ENCODE measurements around the gene INPP5E. TPM values are rescaled to one million over a fixed set of nuclear protein-coding genes. Genes with fewer than 3 reads are reported as not detected.

Gene INPP5E
- total and polyA plus RNA-seq, 5 donors from 2014 or later, result 1.9 to 30.3 (median 2.4) TPM

DNA sequence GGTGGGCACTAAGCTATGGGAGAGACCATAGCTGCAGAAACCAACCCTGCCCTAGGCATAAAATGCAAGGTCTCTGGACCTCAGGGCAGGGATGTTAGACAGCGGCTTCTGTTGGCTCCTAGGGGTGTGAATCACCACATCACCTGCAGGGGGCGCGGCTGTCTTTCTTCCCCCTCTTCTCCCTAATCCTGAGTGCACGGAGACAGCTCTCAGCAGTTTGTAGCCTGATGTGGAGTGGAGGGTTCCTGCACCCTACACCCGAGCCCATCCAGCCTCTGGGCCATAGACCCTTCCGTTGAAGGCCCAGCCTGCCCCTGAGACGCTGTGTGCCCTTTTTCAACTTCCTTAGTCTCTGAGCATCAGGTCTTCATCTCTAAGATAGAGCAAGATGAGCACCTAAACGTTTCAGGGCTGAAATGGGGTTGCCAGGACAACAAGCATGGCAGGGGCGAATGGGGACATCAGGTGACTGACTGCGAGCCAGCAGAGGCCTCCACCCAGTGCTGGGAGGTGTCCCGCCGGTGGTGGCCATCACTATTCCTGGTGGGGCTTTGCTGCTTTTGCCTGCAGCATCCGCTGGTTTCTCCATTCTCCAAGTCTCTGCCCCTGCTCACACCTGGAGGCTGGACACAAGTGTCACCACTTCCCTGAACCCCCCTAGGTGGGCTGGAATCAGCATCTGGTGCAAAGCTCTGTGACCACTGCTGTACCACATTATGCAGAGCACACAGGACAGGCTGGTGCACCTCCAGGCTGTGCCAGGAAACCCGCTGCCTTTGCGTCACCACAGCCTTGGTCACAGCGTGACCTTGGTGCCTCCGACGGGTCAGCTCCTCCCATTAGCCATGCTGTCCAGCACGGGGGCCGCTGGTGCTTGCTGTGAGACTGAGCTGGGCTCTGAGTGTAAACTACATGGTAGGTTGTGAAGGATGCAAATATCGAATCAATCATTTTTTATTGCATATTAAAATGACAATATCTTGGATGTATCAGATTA is 45.7 kb upstream of the INPP5E start:
- Mint-ChIP-seq H3K9me3 (peaks cover 0 to 1% (median 0%) of the 10 kb centered on the region in 7 donors), H3K4me1 (peaks cover 0 to 25% (median 13%) of the 10 kb centered on the region in 4 donors), H3K4me3 (peak overlapping the region; percentile 61 to 87 (median 73)), H3K27me3 (peaks cover 8% of the 10 kb centered on the region), H3K36me3 (no peaks in the 10 kb centered on the region), H3K27ac (peak overlapping the region in 2 of 3 donors; percentile 81 to 86)
- Histone ChIP-seq H3K4me3 (ENCODE audit: low read depth, low read length) (no peak overlapping the region), H3K27me3 (ENCODE audit: control insufficient read depth, insufficient read depth, low read length) (no peaks in the 10 kb centered on the region), H3K9me3 (ENCODE audit: control insufficient read depth in 2 of 2, low read length in 2 of 2) (no peaks in the 10 kb centered on the region), H3K4me1 (ENCODE audit: control insufficient read depth, insufficient read depth, low read length, poor library complexity, severe bottlenecking) (peaks cover 36% of the 10 kb centered on the region), H3K36me3 (ENCODE audit: control insufficient read depth, insufficient read depth, low read length) (no peaks in the 10 kb centered on the region), H3K27ac (ENCODE audit: insufficient read depth, low read length, poor library complexity, severe bottlenecking) (peak overlapping the region; percentile 98)
- DNase-seq (peak; percentile 69 to 80 (median 79)), ATAC-seq (ENCODE audit: low read depth in 2 of 2) (no peak)

DNA sequence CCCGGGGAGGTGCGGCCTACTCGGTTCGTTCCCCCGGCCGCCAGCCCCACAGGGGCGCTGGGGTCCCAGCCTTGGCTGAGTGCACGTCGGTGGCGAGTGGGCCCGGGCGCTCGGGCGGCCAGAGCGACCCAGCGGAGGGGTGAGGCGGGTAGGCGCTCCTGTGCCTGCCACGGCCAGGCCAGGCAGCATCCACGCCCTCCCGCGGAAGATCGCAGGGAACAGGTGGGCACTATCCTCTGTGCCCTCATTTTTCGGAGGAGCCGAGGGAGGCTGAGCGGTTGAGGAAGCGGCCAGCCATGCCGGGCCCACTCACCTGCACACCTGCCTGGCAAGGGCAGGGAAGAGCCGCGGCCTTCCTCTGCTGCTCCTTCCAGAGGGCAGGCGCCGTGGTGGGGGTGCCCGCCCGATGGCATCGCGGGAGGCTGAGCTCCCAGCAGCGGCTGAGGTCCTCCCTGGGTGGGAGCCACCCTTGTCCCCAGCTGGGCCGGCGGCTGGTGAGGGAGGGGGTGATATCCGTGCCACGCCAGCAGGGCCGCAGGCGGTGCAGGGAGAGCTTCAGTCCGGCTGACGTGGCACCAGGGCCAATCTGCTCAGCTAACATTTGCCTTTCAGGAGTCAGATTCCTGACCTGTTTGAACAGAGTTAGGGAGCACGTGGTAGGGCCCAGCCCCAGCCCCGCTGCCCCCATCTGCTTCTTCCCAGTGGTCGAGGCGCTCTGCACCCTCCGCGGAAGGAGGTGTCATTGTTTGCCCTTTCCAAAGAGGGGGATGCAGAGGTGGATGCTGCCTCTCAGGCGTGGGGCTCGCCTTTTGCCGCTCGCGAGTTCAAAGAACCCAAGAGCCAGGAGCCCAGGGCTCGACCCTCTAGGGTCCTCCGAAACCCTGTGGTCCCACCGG is 44.8 kb upstream of the INPP5E start:
- ATAC-seq (ENCODE audit: low read depth in 2 of 2) (no peak), DNase-seq (peak in 2 of 3 donors; percentile 11)
- Histone ChIP-seq H3K4me1 (ENCODE audit: control insufficient read depth, insufficient read depth, low read length, poor library complexity, severe bottlenecking) (peaks cover 36% of the 10 kb centered on the region), H3K27me3 (ENCODE audit: control insufficient read depth, insufficient read depth, low read length) (no peaks in the 10 kb centered on the region), H3K9me3 (ENCODE audit: control insufficient read depth in 2 of 2, low read length in 2 of 2) (no peaks in the 10 kb centered on the region), H3K36me3 (ENCODE audit: control insufficient read depth, insufficient read depth, low read length) (no peaks in the 10 kb centered on the region), H3K27ac (ENCODE audit: insufficient read depth, low read length, poor library complexity, severe bottlenecking) (peak overlapping the region; percentile 98), H3K4me3 (ENCODE audit: low read depth, low read length) (no peak overlapping the region)
- peaks cover 4% of the 10 kb centered on the region for H3K36me3 Mint-ChIP-seq
- peaks cover 8% of the 10 kb centered on the region for H3K27me3 Mint-ChIP-seq
- peak overlapping the region; percentile 21 to 87 (median 73) for H3K4me3 Mint-ChIP-seq
- peaks cover 0 to 34% (median 19%) of the 10 kb centered on the region in 4 donors for H3K4me1 Mint-ChIP-seq
- peaks cover 0 to 1% (median 0%) of the 10 kb centered on the region in 7 donors for H3K9me3 Mint-ChIP-seq
- peak overlapping the region in 1 of 3 donors; percentile 86 for H3K27ac Mint-ChIP-seq

DNA sequence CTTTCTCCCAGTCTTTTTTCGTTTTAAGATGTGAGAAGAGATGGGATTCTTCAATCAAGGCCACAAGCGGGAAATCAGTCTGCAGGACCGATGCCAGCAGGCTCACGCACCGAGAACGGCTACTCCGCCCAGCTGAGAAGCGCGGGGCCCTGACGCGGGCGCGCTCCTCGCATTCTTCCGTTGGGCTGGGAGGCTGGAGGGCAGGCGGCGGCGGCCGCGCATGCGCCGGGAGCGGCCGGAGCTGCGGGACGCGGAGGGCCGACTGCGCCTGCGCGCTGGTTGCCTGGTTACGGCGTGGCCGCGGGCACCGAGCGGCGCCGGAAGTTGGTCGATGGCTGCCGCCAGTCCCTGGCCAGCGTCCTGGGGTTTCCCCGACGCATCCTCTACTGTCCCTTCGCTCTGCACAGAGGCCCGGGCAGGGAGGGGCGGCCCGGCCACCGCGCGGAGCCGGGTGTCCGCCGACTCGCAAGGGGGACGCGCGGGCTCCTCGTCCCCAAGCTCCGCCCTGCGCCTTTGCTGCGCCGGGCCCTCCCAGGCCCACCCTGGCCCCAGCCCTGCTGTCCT is 44.0 kb upstream of the INPP5E start:
- Histone ChIP-seq H3K9me3 (ENCODE audit: control insufficient read depth in 2 of 2, low read length in 2 of 2) (no peaks in the 10 kb centered on the region), H3K27me3 (ENCODE audit: control insufficient read depth, insufficient read depth, low read length) (no peaks in the 10 kb centered on the region), H3K4me3 (ENCODE audit: low read depth, low read length) (peak overlapping the region; percentile 68), H3K27ac (ENCODE audit: insufficient read depth, low read length, poor library complexity, severe bottlenecking) (peak overlapping the region; percentile 98), H3K4me1 (ENCODE audit: control insufficient read depth, insufficient read depth, low read length, poor library complexity, severe bottlenecking) (peaks cover 36% of the 10 kb centered on the region), H3K36me3 (ENCODE audit: control insufficient read depth, insufficient read depth, low read length) (no peaks in the 10 kb centered on the region)
- peak overlapping the region; percentile 93 to 100 (median 98) for H3K4me3 Mint-ChIP-seq
- H3K27ac Mint-ChIP-seq, result peak overlapping the region; percentile 86 to 99 (median 96)
- H3K9me3 Mint-ChIP-seq, result peaks cover 0 to 1% (median 0%) of the 10 kb centered on the region in 7 donors
- DNase-seq (peak; percentile 91 to 97 (median 92)), ATAC-seq (ENCODE audit: low read depth in 2 of 2) (peak; percentile 59 to 64)
- H3K27me3 Mint-ChIP-seq, result peaks cover 8% of the 10 kb centered on the region
- peaks cover 4% of the 10 kb centered on the region for H3K36me3 Mint-ChIP-seq
- peaks cover 4 to 41% (median 24%) of the 10 kb centered on the region in 4 donors for H3K4me1 Mint-ChIP-seq

DNA sequence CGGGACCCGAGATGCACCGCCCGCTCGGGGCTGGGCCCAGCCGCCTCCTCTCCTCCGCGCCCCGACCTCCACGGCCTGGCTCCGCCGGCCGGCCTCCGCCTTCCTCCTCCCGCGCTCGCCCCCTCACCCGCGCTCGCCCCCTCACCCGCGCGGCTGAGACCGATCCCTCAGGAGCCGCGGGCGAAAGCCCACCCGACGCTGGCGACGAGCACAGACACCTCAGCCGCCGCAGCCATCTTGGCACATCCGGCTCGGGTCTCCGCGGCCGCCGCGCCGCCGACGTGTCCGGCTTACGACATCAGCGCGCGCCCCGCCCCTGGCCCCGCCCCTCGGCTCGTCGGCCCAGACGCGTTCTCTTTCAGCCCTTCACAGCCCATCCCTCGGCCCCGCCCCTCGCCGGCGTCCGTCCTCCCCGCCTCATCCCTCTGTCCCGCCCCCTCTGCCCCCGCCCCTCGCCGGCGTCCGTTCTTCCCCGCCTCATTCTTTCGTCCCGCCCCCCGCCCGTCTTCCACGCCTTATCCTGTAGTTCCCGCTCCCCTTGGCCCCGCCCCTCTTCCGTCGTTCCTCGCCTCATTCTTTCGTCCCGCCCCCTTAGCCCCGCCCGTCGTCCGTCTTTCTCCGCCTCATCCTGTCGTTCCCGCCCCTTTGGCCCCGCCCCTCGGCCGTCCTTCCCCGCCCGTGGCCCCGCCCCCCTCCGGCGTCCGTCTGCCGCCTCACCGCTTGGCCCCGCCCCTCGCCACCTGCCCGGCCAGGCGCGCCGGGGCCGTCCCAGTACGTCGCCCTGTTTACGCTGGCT is 43.3 kb upstream of the INPP5E start, which contains the start of gene SEC16A:
SEC16A (minus strand) TSS at position 248 of the 796 bp plus-strand sequence. CDS start 5,425 bp downstream, outside the sequence.
- H3K27me3 ChIP-seq (ENCODE audit: control insufficient read depth, insufficient read depth, low read length), result no peaks in the 10 kb centered on the region
- H3K27me3 Mint-ChIP-seq, result peaks cover 8% of the 10 kb centered on the region
- peaks cover 4 to 45% (median 24%) of the 10 kb centered on the region in 4 donors for H3K4me1 Mint-ChIP-seq
- DNase-seq (peak; percentile 98 to 99 (median 98)), ATAC-seq (ENCODE audit: low read depth in 2 of 2) (peak; percentile 72 to 75)
- H3K4me3 ChIP-seq (ENCODE audit: low read depth, low read length), result peak within 1 kb of the TSS; percentile 94
- H3K9me3 Mint-ChIP-seq, result peaks cover 0 to 1% (median 0%) of the 10 kb centered on the region in 7 donors
- no peaks in the 10 kb centered on the region for H3K36me3 ChIP-seq (ENCODE audit: control insufficient read depth, insufficient read depth, low read length)
- H3K27ac ChIP-seq (ENCODE audit: insufficient read depth, low read length, poor library complexity, severe bottlenecking), result peak within 1 kb of the TSS; percentile 98
- peaks cover 36% of the 10 kb centered on the region for H3K4me1 ChIP-seq (ENCODE audit: control insufficient read depth, insufficient read depth, low read length, poor library complexity, severe bottlenecking)
- H3K4me3 Mint-ChIP-seq, result peak within 1 kb of the TSS; percentile 93 to 100 (median 98)
- H3K9me3 ChIP-seq (ENCODE audit: control insufficient read depth in 2 of 2, low read length in 2 of 2), result no peaks in the 10 kb centered on the region
- H3K27ac Mint-ChIP-seq, result peak within 1 kb of the TSS; percentile 96 to 99 (median 99)
- peaks cover 7% of the 10 kb centered on the region for H3K36me3 Mint-ChIP-seq

DNA sequence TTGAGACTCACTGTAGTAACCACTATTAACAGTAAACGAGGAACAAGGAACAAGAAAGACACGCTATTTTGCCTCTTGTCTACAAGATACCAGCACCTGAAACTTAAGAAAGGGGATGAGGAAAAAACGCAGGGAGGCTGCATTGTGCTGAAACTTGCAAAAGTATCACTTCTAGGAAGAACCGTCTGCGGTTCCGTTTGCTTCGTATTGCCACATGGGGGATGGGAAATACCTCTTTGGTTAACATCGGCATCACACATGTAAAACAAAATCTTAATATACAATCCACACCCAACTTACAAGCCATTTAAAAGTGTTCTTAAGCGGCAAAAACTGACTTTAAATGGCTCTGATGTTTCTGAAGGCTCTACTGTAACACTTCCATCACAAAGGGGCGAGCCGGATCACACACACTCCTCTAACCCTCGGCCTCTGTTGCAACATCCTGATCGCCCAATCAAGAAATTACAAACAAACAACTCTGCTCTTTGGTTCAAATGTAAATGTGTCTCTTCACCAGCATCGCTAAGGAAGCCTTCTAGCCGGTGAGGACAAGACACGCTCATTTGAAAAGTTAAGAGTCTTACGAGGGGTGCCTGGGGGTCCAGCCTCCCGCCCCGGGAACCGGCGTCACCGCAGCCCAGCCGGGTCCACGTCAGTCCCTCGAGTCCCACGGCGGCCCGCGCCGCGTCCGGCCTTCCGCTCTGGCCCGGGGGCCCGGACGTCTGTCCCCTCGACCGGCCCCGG is 42.6 kb upstream of the INPP5E start:
- Histone ChIP-seq H3K4me1 (ENCODE audit: control insufficient read depth, insufficient read depth, low read length, poor library complexity, severe bottlenecking) (peaks cover 36% of the 10 kb centered on the region), H3K27me3 (ENCODE audit: control insufficient read depth, insufficient read depth, low read length) (no peaks in the 10 kb centered on the region), H3K36me3 (ENCODE audit: control insufficient read depth, insufficient read depth, low read length) (peaks cover 8% of the 10 kb centered on the region), H3K9me3 (ENCODE audit: control insufficient read depth in 2 of 2, low read length in 2 of 2) (no peaks in the 10 kb centered on the region), H3K27ac (ENCODE audit: insufficient read depth, low read length, poor library complexity, severe bottlenecking) (peak overlapping the region; percentile 98), H3K4me3 (ENCODE audit: low read depth, low read length) (peak overlapping the region; percentile 94)
- ATAC-seq (ENCODE audit: low read depth in 2 of 2) (no peak), DNase-seq (peak in 2 of 3 donors; percentile 40 to 77)
- Mint-ChIP-seq H3K4me3 (peak overlapping the region; percentile 86 to 98 (median 95)), H3K4me1 (peaks cover 4 to 51% (median 25%) of the 10 kb centered on the region in 4 donors), H3K9me3 (peaks cover 0 to 1% (median 0%) of the 10 kb centered on the region in 7 donors), H3K36me3 (peaks cover 10% of the 10 kb centered on the region), H3K27me3 (peaks cover 8% of the 10 kb centered on the region), H3K27ac (peak overlapping the region; percentile 87 to 96 (median 88))

DNA sequence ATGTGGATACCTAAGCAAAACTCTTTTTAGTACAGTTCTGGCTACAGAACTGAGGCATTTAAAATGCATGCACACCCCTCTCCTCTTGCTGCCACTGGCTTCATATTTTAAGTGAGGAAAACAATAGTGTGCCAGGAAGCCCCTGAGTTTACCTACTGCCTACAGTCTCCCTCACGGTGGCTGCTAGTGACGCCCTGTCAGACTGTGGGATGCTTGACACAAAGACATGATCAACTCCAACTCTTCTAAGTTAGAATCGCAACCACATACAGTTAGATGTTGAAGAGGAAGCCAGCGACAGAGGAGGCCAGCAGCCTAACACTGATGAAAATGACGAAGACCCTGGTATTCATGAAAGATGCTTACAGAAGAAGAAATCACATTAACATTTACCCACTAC is 41.9 kb upstream of the INPP5E start:
- H3K36me3 Mint-ChIP-seq, result peaks cover 16% of the 10 kb centered on the region
- H3K4me1 Mint-ChIP-seq, result peaks cover 4 to 51% (median 25%) of the 10 kb centered on the region in 4 donors
- no peak for ATAC-seq (ENCODE audit: low read depth in 2 of 2)
- peak overlapping the region; percentile 87 to 96 (median 88) for H3K27ac Mint-ChIP-seq
- Histone ChIP-seq H3K27me3 (ENCODE audit: control insufficient read depth, insufficient read depth, low read length) (no peaks in the 10 kb centered on the region), H3K4me3 (ENCODE audit: low read depth, low read length) (peak overlapping the region; percentile 94), H3K4me1 (ENCODE audit: control insufficient read depth, insufficient read depth, low read length, poor library complexity, severe bottlenecking) (peaks cover 36% of the 10 kb centered on the region), H3K9me3 (ENCODE audit: control insufficient read depth in 2 of 2, low read length in 2 of 2) (no peaks in the 10 kb centered on the region), H3K36me3 (ENCODE audit: control insufficient read depth, insufficient read depth, low read length) (peaks cover 14% of the 10 kb centered on the region), H3K27ac (ENCODE audit: insufficient read depth, low read length, poor library complexity, severe bottlenecking) (peak overlapping the region; percentile 98)
- H3K27me3 Mint-ChIP-seq, result peaks cover 8% of the 10 kb centered on the region
- peak overlapping the region; percentile 86 to 98 (median 95) for H3K4me3 Mint-ChIP-seq
- peaks cover 0 to 1% (median 0%) of the 10 kb centered on the region in 7 donors for H3K9me3 Mint-ChIP-seq
- DNase-seq, result peak in 1 of 3 donors; percentile 40

All from CD4-positive, CD25-positive, alpha-beta regulatory T cell (primary cell).